ENCODE data around the gene ZNF583.

GRCh38 chr19:56360841-56361240 lies 43.3 kb upstream of the ZNF583 start:
- no peak for TF ChIP-seq POLR2A (IDR thresholded peaks at IDR 0.05; ENCODE audit: low read length)
- TF ChIP-seq GATA1 (IDR thresholded peaks at IDR 0.05; ENCODE audit: low read depth, low read length), result no peak

All from erythroblast (primary cell).